CD14-positive monocyte (primary cell): Measurements from ENCODE around the gene TRNT1. TPM values are rescaled to one million over a fixed set of nuclear protein-coding genes. Genes with fewer than 3 reads are reported as not detected.

ENCODE experiments used
- DNase-seq, 3 donors: peaks; one replicate each; pipeline ENCODE4 v3.0.0-alpha.2; 2011 to 2022
- H2AFZ ChIP-seq: 2 replicates; pipeline ENCODE4 v1.6.0; 2012; ENCODE audit warnings: mild to moderate bottlenecking, low read depth, low read length, inconsistent platforms; ENCODE audit not compliant: insufficient read depth, poor library complexity, severe bottlenecking
- H3K27ac ChIP-seq, 2 donors: 1 replicate in 1 of 2; 2 replicates in 1 of 2; pipeline ENCODE4 v1.5.1; 2012 to 2013; ENCODE audit warnings: low read length in 2 of 2, control low read depth in 1 of 2, inconsistent platforms in 1 of 2, low read depth in 1 of 2, mild to moderate bottlenecking in 1 of 2
- H3K27me3 ChIP-seq, 2 donors: one replicate each; pipeline versions ENCODE4 v1.6.0 to v1.6.1; 2011 to 2013; ENCODE audit warnings: low read length in 2 of 2; ENCODE audit not compliant: control insufficient read depth in 2 of 2, insufficient read depth in 2 of 2
- H3K36me3 ChIP-seq, 2 donors: replicated peaks in 1 of 2; 1 replicate in 1 of 2; 2 replicates in 1 of 2; pipeline versions ENCODE4 v1.5.1 to v1.6.1; 2012 to 2013; ENCODE audit warnings: low read length in 2 of 2, control low read depth in 1 of 2, inconsistent platforms in 1 of 2, mild to moderate bottlenecking in 1 of 2; ENCODE audit not compliant: insufficient read depth in 2 of 2, control insufficient read depth in 1 of 2
- H3K4me1 ChIP-seq, 2 donors: 1 replicate in 1 of 2; 2 replicates in 1 of 2; pipeline versions ENCODE4 v1.5.1 to v1.6.1; 2012 to 2013; ENCODE audit warnings: low read length in 2 of 2, control low read depth in 1 of 2, inconsistent platforms in 1 of 2, mild to moderate bottlenecking in 1 of 2, moderate library complexity in 1 of 2; ENCODE audit not compliant: insufficient read depth in 2 of 2, control insufficient read depth in 1 of 2
- H3K4me2 ChIP-seq: replicated peaks from 2 replicates; pipeline ENCODE3; 2012; ENCODE audit warnings: low read length, moderate library complexity, mild to moderate bottlenecking; ENCODE audit not compliant: poor library complexity, severe bottlenecking; ENCODE audit errors: extremely low read depth
- H3K4me3 ChIP-seq, 3 experiments: fragments of 200-600 bp in 1 of 3; sonication (generic) in 1 of 3; replicated peaks in 1 of 3; 1 replicate in 2 of 3; 2 replicates in 1 of 3; pipeline ENCODE4 v1.5.1; 2011 to 2013; ENCODE audit warnings: low read length in 3 of 3, mild to moderate bottlenecking in 3 of 3, control low read depth in 2 of 3, low read depth in 2 of 3, inconsistent platforms in 1 of 3, moderate library complexity in 1 of 3
- H3K79me2 ChIP-seq: 2 replicates; pipeline ENCODE4 v1.6.0; 2012; ENCODE audit warnings: mild to moderate bottlenecking, control low read depth, inconsistent platforms, low read length, moderate library complexity; ENCODE audit not compliant: insufficient read depth
- H3K9ac ChIP-seq: 2 replicates; pipeline ENCODE4 v1.6.0; 2017; ENCODE audit warnings: low read length, mild to moderate bottlenecking; ENCODE audit not compliant: insufficient read depth, poor library complexity, severe bottlenecking
- H3K9me3 ChIP-seq, 2 donors: replicated peaks in 1 of 2; 1 replicate in 1 of 2; 2 replicates in 1 of 2; pipeline versions ENCODE4 v1.5.1 to v1.6.1; 2012 to 2013; ENCODE audit warnings: low read length in 2 of 2, control low read depth in 1 of 2; ENCODE audit not compliant: control insufficient read depth in 1 of 2, insufficient read depth in 1 of 2
- H4K20me1 ChIP-seq: 2 replicates; pipeline ENCODE4 v1.6.0; 2012; ENCODE audit warnings: mild to moderate bottlenecking, low read length, control low read depth, moderate library complexity; ENCODE audit not compliant: insufficient read depth
- H3K27ac Mint-ChIP-seq, 7 donors: one replicate each; pipeline ENCODE4 v1.8.0; 2020; ENCODE audit warnings: mild to moderate bottlenecking in 7 of 7, mixed read lengths in 7 of 7, moderate library complexity in 6 of 7, inconsistent platforms in 2 of 7
- H3K27me3 Mint-ChIP-seq, 3 donors: one replicate each; pipeline ENCODE4 v1.8.0; 2021 to 2022; ENCODE audit warnings: low read depth in 3 of 3, mild to moderate bottlenecking in 3 of 3, mixed read lengths in 3 of 3, moderate library complexity in 3 of 3, inconsistent platforms in 1 of 3
- H3K36me3 Mint-ChIP-seq, 2 donors: one replicate each; pipeline ENCODE4 v1.8.0; 2020; ENCODE audit warnings: mixed read lengths in 2 of 2, inconsistent platforms in 1 of 2, mild to moderate bottlenecking in 1 of 2
- H3K4me1 Mint-ChIP-seq: one replicate; pipeline ENCODE4 v1.8.0; 2020; ENCODE audit warnings: mild to moderate bottlenecking, mixed read lengths
- H3K4me3 Mint-ChIP-seq, 2 donors: one replicate each; pipeline ENCODE4 v1.8.0; 2020; ENCODE audit warnings: mild to moderate bottlenecking in 2 of 2, mixed read lengths in 2 of 2, moderate library complexity in 1 of 2
- H3K9me3 Mint-ChIP-seq, 7 donors: one replicate each; pipeline ENCODE4 v1.8.0; 2020 to 2022; ENCODE audit warnings: mixed read lengths in 7 of 7, mild to moderate bottlenecking in 6 of 7, moderate library complexity in 6 of 7, inconsistent platforms in 2 of 7
- WGBS: methylation state at CpG from one replicate; pipeline ENCODE4 v1.1.5; 2013; ENCODE audit warnings: missing lambda C conversion rate; ENCODE audit not compliant: insufficient coverage; 5-methylcytosine and 5-hydroxymethylcytosine counted together
- intact Hi-C, 2 donors: fragments of 100-400 bp; cut with micrococcal nuclease; formaldehyde crosslinking; loops; one replicate each; pipeline versions ENCODE4 v1.15.0 to v1.15.1; 2023
- polyA plus RNA-seq, 3 donors: library from polyadenylated mRNA; depleted of rRNA in 1 of 3; unstranded in 2 of 3; stranded (reverse) in 1 of 3; fragments of 300-500 nt in 2 of 3; fragments of >200 nt in 1 of 3; fragmentation: Illumina TruSeq in 2 of 3; gene quantifications; 1 replicate in 2 of 3; 2 replicates in 1 of 3; pipeline ENCODE4 v1.2.3, GENCODE V29; 2012 to 2021
- TF ChIP-seq, protein P1 (sequence below): fragments of 200-600 bp; IDR thresholded peaks from one replicate; pipeline ENCODE4 v1.8.0; 2022; ENCODE audit warnings: antibody characterized with exemption, mild to moderate bottlenecking

Gene TRNT1
- polyA plus RNA-seq, 3 donors, result 4.4 to 15.8 (median 10.3) TPM

DNA sequence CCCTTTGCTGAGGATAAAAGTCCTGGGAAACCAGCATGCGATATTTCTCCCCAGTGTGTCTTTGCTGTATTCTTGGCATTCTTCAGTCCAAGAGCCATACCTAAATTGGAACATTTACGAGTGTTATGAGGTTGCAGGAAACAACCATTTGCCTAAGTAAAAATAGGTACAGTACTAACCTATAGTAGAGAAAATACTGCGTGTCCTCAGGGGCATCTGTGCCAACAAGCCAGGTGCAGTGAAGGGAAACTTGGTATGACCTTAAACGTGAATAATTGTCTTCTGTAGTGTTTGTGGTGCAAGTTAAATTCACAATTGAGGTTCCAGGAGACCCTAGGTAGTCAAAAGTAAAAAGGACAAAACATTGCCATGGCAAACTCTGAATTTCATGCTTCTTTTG, 28.8 kb upstream of the TRNT1 start:
- H3K9me3 ChIP-seq, result no peaks in the 10 kb centered on the region
- 100% methylated on average over 1 of the region's 4 CpGs for WGBS
- H3K4me1 ChIP-seq, result no peaks in the 10 kb centered on the region
- TF ChIP-seq, protein P1, sequence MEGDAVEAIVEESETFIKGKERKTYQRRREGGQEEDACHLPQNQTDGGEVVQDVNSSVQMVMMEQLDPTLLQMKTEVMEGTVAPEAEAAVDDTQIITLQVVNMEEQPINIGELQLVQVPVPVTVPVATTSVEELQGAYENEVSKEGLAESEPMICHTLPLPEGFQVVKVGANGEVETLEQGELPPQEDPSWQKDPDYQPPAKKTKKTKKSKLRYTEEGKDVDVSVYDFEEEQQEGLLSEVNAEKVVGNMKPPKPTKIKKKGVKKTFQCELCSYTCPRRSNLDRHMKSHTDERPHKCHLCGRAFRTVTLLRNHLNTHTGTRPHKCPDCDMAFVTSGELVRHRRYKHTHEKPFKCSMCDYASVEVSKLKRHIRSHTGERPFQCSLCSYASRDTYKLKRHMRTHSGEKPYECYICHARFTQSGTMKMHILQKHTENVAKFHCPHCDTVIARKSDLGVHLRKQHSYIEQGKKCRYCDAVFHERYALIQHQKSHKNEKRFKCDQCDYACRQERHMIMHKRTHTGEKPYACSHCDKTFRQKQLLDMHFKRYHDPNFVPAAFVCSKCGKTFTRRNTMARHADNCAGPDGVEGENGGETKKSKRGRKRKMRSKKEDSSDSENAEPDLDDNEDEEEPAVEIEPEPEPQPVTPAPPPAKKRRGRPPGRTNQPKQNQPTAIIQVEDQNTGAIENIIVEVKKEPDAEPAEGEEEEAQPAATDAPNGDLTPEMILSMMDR, result no peak
- DNase-seq, result no peak
- H2AFZ ChIP-seq, result no peak overlapping the region
- no peaks in the 10 kb centered on the region for H3K79me2 ChIP-seq
- Mint-ChIP-seq H3K27me3 (peaks cover 0 to 5% (median 2%) of the 10 kb centered on the region in 3 donors), H3K27ac (no peak overlapping the region), H3K36me3 (no peaks in the 10 kb centered on the region), H3K4me3 (no peak overlapping the region), H3K4me1 (no peaks in the 10 kb centered on the region), H3K9me3 (peaks cover 0 to 10% (median 2%) of the 10 kb centered on the region in 7 donors)
- intact Hi-C loops, result no loop called here
- no peaks in the 10 kb centered on the region for H3K36me3 ChIP-seq
- no peaks in the 10 kb centered on the region for H4K20me1 ChIP-seq
- no peak overlapping the region for H3K4me3 ChIP-seq
- no peak overlapping the region for H3K27ac ChIP-seq
- H3K4me2 ChIP-seq, result no peak overlapping the region
- H3K27me3 ChIP-seq, result no peaks in the 10 kb centered on the region
- no peak overlapping the region for H3K9ac ChIP-seq

DNA sequence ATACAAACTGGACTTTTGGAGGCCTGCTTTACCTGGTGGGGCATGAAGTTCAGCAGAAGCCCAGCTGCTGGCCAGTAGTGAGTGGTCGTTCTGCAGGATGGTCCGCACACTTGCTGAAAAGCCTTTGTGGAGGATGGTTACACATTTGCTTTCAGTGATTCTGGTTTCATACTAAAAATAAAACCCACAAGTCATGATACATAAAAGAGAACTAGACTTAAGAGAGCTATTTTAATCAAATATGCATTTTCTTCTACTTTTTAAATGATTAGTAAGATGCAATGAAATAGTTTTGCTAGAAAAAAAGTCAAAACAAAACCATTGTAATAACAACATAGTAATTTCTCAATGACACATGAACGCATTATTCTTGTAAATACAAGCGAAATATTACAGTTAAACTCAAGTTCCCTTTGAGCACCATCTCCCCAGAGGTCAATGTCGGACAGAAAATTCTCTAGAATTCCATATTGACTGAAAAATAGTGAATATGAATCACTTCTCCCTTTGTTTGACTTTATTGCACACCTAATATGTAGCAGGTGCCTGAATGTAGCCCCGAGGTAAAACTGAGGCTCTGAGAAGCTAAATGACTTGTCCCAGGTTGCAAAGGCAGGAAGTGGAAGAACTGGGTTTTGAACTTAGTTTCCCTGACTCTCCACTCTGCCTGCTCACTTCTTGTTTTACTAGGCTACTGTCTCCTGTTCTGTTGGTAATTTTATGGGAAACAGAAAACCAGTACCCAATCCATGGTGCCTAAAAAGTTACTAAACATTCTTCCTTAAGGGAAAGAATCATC, 24.9 kb upstream of the TRNT1 start:
- H3K27me3 Mint-ChIP-seq, result peaks cover 0 to 6% (median 3%) of the 10 kb centered on the region in 3 donors
- no peaks in the 10 kb centered on the region for H3K4me1 ChIP-seq
- H3K4me3 ChIP-seq, result no peak overlapping the region
- no peaks in the 10 kb centered on the region for H4K20me1 ChIP-seq
- H3K36me3 ChIP-seq, result no peaks in the 10 kb centered on the region
- H3K27me3 ChIP-seq, result no peaks in the 10 kb centered on the region
- no peak overlapping the region for H3K4me2 ChIP-seq
- peaks cover 0 to 4% (median 0%) of the 10 kb centered on the region in 7 donors for H3K9me3 Mint-ChIP-seq
- H3K4me3 Mint-ChIP-seq, result no peak overlapping the region
- no peak overlapping the region for H2AFZ ChIP-seq
- H3K4me1 Mint-ChIP-seq, result no peaks in the 10 kb centered on the region
- H3K79me2 ChIP-seq, result no peaks in the 10 kb centered on the region
- no CpG with 5 or more reads among the region's 6 CpGs for WGBS
- H3K9me3 ChIP-seq, result no peaks in the 10 kb centered on the region
- no peak overlapping the region for H3K27ac Mint-ChIP-seq
- intact Hi-C loops, result no loop called here
- DNase-seq, result no peak
- no peak overlapping the region for H3K27ac ChIP-seq
- H3K9ac ChIP-seq, result no peak overlapping the region
- H3K36me3 Mint-ChIP-seq, result no peaks in the 10 kb centered on the region
- TF ChIP-seq, protein P1, result no peak
